ENCODE results near the gene TNKS1BP1. TPM values are rescaled to one million over a fixed set of nuclear protein-coding genes. Genes with fewer than 3 reads are reported as not detected.
"Not testable (repeated sequence)": the region's sequence is repeated elsewhere in the genome, so short reads cannot be mapped to it uniquely, and the experiment has no call there.

Gene TNKS1BP1
- total RNA-seq, 1 donor from 2014 or later: 236 TPM

GRCh38 chr11:57356268-57356667 lies 31.5 kb upstream of the TNKS1BP1 start:
- no peak for DNase-seq (ENCODE audit: low spot score)

- DNase-seq (ENCODE audit: low spot score): no peak
Measured at GRCh38 chr11:57354699-57355098, 29.9 kb upstream of the TNKS1BP1 start.

- no peak for DNase-seq (ENCODE audit: low spot score)
Measured at GRCh38 chr11:57353852-57354251, 29.1 kb upstream of the TNKS1BP1 start.

GRCh38 chr11:57353446-57353845 lies 28.7 kb upstream of the TNKS1BP1 start:
- no peak for DNase-seq (ENCODE audit: low spot score)

- no peak for DNase-seq (ENCODE audit: low spot score)
Measured at GRCh38 chr11:57353036-57353435, 28.3 kb upstream of the TNKS1BP1 start.

- DNase-seq (ENCODE audit: low spot score): no peak
Measured at GRCh38 chr11:57349491-57350274, 24.9 kb upstream of the TNKS1BP1 start.

- no peak for DNase-seq (ENCODE audit: low spot score)
Measured at GRCh38 chr11:57348636-57349313, 24.0 kb upstream of the TNKS1BP1 start.

- DNase-seq (ENCODE audit: low spot score): no peak
Measured at GRCh38 chr11:57348052-57348451, 23.3 kb upstream of the TNKS1BP1 start.

- DNase-seq (ENCODE audit: low spot score): no peak
Measured at GRCh38 chr11:57347336-57347735, 22.6 kb upstream of the TNKS1BP1 start.

GRCh38 chr11:57345555-57346211 lies 20.9 kb upstream of the TNKS1BP1 start:
- no peak for DNase-seq (ENCODE audit: low spot score)

GRCh38 chr11:57344826-57345225 lies 20.1 kb upstream of the TNKS1BP1 start:
- no peak for DNase-seq (ENCODE audit: low spot score)

- DNase-seq (ENCODE audit: low spot score): no peak
Measured at GRCh38 chr11:57343825-57344224, 19.1 kb upstream of the TNKS1BP1 start.

GRCh38 chr11:57342702-57343101 lies 17.9 kb upstream of the TNKS1BP1 start:
- no peak for DNase-seq (ENCODE audit: low spot score)

GRCh38 chr11:57341250-57341808 lies 16.6 kb upstream of the TNKS1BP1 start:
- no peak for DNase-seq (ENCODE audit: low spot score)

GRCh38 chr11:57340039-57340615 lies 15.4 kb upstream of the TNKS1BP1 start:
- no peak for DNase-seq (ENCODE audit: low spot score)

GRCh38 chr11:57339328-57339727 lies 14.6 kb upstream of the TNKS1BP1 start:
- DNase-seq (ENCODE audit: low spot score): no peak

GRCh38 chr11:57338142-57338541 lies 13.4 kb upstream of the TNKS1BP1 start, which contains the start of gene P2RX3:
P2RX3 (plus strand) TSS chr11:57338352; CDS start chr11:57338551, 199 bp downstream.
- DNase-seq (ENCODE audit: low spot score): no peak

- DNase-seq (ENCODE audit: low spot score): not testable (repeated sequence)
Measured at GRCh38 chr11:57336856-57337255, 12.1 kb upstream of the TNKS1BP1 start.

GRCh38 chr11:57336111-57336666 lies 11.4 kb upstream of the TNKS1BP1 start:
- DNase-seq (ENCODE audit: low spot score): no peak

- DNase-seq (ENCODE audit: low spot score): peak; percentile 95
Measured at GRCh38 chr11:57335343-57336110, 10.8 kb upstream of the TNKS1BP1 start, which contains the start of gene SSRP1. SSRP1 (minus strand) TSS chr11:57335892; CDS start chr11:57335121, 771 bp downstream.
